Omental fat pad (tissue), 4 donors: ENCODE measurements around the gene PYGL. TPM values are rescaled to one million over a fixed set of nuclear protein-coding genes. Genes with fewer than 3 reads are reported as not detected.

Experiments
- ATAC-seq: fragments of 150-250 bp; one replicate; pipeline ENCODE4 v1.9.1; 2016; ENCODE audit warnings: mild to moderate bottlenecking, moderate library complexity; ENCODE audit not compliant: low FRiP score
- DNase-seq: peaks from one replicate; pipeline ENCODE4 v3.0.0-alpha.2; 2019; ENCODE audit warnings: low spot score
- total RNA-seq, 4 donors: library from RNA; depleted of rRNA; stranded (reverse); fragments of >200 nt; gene quantifications; one replicate each; pipeline ENCODE4 v1.1.0, GENCODE V29; 2016
- TF ChIP-seq, protein P1 (sequence below), 3 donors: fragments of 450-650 bp; IDR thresholded peaks; one replicate each; pipeline ENCODE4 v1.5.1; 2016 to 2017; ENCODE audit warnings: antibody characterized with exemption in 3 of 3, mild to moderate bottlenecking in 3 of 3, moderate library complexity in 2 of 3

The PYGL gene
- total RNA-seq, 4 donors from 2014 or later = 91.0 to 177 (median 117) TPM

DNA sequence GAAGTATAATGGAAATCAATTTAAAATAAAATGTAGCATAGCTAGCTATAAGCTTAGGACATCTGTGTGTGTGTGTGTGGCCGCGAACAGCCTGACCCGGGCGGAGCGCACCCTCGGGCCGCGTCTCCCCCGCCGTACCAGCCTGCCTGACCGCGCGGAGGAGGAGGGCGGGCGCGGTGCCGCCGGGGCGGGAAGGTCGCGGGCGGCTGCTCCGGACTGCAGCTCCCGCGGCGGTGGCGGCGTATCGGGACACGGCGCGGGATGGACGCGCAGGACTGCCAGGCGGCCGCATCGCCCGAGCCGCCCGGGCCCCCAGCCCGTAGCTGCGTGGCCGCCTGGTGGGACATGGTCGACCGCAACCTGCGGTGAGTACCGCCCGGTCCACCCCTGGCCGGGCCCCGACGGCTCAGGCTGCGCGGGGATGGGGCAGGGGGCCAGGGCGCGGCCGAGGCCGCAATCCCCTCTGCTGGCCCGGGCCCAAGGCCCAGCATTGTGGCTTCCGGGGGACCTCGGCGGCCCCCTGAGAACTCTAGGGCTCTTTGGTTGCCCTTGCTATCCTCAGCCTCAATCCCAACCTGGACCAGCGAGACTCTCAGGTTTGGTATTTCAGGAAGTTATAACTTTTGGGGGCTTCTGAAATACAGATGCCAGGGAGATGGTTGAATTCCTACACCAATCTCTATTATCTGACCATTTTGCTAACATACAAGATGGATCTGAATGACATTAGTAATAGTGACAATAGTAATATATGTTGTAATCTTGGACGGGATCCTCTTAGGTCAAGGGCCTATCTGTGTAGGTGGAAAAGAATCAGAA, 72.2 kb downstream of the PYGL start, which contains the start of gene ABHD12B:
ABHD12B (plus strand) TSS at position 140 of the 819 bp plus-strand sequence; CDS start at position 262, 122 bp downstream.
- DNase-seq (no peak), ATAC-seq (peak; percentile 43)
- TF ChIP-seq, protein P1, sequence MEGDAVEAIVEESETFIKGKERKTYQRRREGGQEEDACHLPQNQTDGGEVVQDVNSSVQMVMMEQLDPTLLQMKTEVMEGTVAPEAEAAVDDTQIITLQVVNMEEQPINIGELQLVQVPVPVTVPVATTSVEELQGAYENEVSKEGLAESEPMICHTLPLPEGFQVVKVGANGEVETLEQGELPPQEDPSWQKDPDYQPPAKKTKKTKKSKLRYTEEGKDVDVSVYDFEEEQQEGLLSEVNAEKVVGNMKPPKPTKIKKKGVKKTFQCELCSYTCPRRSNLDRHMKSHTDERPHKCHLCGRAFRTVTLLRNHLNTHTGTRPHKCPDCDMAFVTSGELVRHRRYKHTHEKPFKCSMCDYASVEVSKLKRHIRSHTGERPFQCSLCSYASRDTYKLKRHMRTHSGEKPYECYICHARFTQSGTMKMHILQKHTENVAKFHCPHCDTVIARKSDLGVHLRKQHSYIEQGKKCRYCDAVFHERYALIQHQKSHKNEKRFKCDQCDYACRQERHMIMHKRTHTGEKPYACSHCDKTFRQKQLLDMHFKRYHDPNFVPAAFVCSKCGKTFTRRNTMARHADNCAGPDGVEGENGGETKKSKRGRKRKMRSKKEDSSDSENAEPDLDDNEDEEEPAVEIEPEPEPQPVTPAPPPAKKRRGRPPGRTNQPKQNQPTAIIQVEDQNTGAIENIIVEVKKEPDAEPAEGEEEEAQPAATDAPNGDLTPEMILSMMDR (IDR thresholded peaks at IDR 0.05) = no peak

DNA sequence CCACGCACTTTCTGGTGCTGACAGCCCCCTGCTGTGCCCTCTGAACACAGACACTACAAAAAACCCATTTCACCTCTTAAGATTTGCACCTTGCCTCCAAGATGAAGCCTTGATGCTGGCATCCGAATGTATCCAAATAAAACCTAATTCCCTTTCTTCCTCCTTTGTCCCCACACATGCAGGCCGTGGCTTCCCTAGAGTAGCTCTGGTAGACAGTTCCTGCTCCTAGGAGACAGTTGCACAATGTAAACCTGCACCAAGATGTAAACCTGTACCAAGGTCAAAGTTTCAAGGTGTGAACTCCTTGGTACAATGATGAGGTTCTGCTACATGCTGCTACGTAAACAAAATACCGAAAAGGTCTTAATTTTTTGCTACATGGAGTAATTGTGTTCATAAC, 73.1 kb downstream of the PYGL start:
- DNase-seq (no peak), ATAC-seq (no peak)
- TF ChIP-seq, protein P1 (IDR thresholded peaks at IDR 0.05) = no peak

DNA sequence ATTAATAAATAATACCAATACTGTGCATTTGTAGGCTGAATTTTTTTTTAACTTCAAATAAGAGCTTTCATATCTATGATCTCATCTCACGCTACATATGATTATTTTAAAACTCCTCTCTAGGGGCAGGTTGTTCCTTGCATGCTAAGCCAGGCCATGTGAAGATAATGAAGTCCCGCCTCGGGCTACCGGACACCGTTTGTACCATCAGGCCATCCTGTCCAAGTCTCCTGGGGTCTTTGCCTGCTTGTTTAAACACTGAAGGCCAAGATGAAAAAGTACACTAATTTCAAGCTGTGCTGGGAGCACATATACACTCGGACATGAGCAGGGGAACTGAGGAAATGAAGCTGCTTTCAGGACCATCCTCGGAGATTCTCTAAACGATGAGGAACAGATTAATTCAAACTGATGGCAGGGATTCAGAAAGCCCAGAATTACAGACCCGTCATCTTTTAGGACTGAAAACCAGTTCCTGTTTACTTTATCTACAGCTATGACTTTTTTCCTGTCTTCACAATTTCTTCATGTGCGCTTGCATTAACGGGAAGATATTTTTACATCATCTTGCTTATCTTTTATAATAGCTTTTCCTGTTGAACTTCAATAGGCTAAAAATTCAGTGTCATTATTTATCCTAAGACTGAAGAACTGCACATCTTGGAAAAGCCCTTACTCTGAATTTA, 78.7 kb downstream of the PYGL start:
- ATAC-seq = no peak
- TF ChIP-seq, protein P1 (IDR thresholded peaks at IDR 0.05) = no peak
- no peak for DNase-seq

DNA sequence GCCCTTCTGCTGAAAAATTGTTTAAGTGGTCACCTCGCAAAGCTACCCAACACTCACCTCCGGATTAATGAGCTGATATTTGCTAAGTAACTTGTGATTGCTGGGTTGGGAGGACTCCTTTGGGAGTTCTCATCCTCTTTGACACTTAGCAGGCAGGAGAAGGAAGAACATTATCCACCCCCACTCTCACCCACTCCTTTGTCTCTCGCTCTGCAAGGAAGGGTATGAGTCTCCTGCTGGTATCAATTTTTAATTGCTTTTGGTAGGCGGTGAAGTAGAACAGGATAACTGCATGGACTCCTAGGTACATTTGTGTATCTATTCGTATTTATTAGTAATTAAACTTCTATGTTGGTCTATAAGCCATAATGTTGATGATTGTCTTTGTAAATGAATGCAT, 79.3 kb downstream of the PYGL start:
- no peak for DNase-seq
- no peak for ATAC-seq

DNA sequence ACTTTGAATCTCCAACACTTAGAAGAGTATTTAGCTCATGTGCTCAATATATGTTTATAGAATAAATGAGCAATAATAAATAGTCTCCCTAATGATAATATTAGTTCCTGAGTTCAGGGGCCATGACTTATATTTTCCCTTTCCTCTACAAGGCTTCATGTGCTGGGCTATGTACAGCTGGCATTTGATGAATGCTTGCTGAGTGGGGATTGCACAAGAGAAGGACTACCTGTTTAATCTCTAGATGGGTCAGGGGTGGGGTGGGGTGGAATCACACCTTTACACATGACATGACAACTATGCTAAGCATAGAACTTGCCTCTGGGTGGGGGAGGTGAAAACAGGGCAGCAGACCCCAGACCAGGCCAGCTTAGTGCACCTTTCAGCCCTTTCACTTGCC, 80.0 kb downstream of the PYGL start:
- TF ChIP-seq, protein P1 (IDR thresholded peaks at IDR 0.05) = no peak
- ATAC-seq = no peak
- DNase-seq = no peak

More for the DNA sequence above, 79.3 kb downstream of the PYGL start:
- TF ChIP-seq, protein P1 (IDR thresholded peaks at IDR 0.05) = no peak

DNA sequence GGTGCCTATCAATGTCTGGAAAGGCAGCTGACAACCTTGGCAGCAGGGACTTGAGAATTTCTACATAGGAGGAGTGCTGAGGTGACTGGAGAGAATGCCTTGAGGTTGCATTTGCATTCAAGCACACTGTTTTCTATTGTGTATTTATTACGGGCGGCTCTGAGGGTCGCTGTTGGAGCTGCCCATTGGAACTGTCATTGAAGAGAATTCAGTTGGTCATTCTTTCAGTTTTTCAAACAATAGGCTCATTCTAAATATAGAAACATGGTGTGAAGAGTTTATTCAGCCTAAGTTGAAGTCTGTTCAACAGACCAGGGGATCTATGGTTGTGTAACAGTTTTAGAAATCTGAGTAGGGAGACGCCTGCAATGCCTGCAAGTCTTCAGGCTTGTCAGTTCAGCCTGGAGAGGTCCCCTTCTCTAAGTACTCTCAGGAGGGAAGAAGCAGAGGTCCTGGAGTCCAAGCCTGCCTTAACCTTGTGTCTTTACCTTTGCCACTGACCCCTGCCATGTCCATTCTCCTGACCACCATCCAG, 82.2 kb downstream of the PYGL start:
- TF ChIP-seq, protein P1 (IDR thresholded peaks at IDR 0.05) = no peak
- DNase-seq (no peak), ATAC-seq (no peak)
